Ovary (tissue), 9 donors: ENCODE results near the gene SBF2. TPM values are rescaled to one million over a fixed set of nuclear protein-coding genes. Genes with fewer than 3 reads are reported as not detected.

Experiments used
- DNase-seq, 5 donors: peaks; one replicate each; pipeline ENCODE4 v3.0.0-alpha.2; 2019 to 2020
- H3K27ac ChIP-seq, 2 donors: fragments of 200-600 bp; one replicate each; pipeline versions ENCODE4 v1.5.1 to v1.8.0; 2019 to 2022
- H3K27me3 ChIP-seq: fragments of 200-600 bp; one replicate; pipeline ENCODE4 v1.8.0; 2022
- H3K36me3 ChIP-seq: fragments of 200-600 bp; sonication (generic); one replicate; pipeline ENCODE4 v1.5.1; 2019
- H3K4me1 ChIP-seq: one replicate; pipeline ENCODE4 v1.8.1; 2013; ENCODE audit warnings: mild to moderate bottlenecking, moderate library complexity; ENCODE audit not compliant: insufficient read depth
- H3K4me3 ChIP-seq: fragments of 200-600 bp; sonication (generic); one replicate; pipeline ENCODE4 v1.5.1; 2017
- H3K9me3 ChIP-seq, 2 donors: fragments of 200-600 bp in 1 of 2; sonication (generic) in 1 of 2; one replicate each; pipeline versions ENCODE4 v1.5.1 to v1.8.1; 2013 to 2019; ENCODE audit warnings: mild to moderate bottlenecking in 1 of 2, moderate library complexity in 1 of 2
- CTCF ChIP-seq, 3 donors: fragments of 450-650 bp in 2 of 3; fragments of 200-600 bp in 1 of 3; IDR thresholded peaks; one replicate each; pipeline versions ENCODE4 v1.5.1 to v1.8.0; 2016 to 2022; ENCODE audit warnings: antibody characterized with exemption in 3 of 3, mild to moderate bottlenecking in 1 of 3
- EP300 ChIP-seq: sonication (generic); formaldehyde crosslinking; IDR thresholded peaks from one replicate; pipeline ENCODE4 v1.6.1; 2017; ENCODE audit warnings: antibody characterized with exemption
- POLR2A ChIP-seq: fragments of 450-650 bp; IDR thresholded peaks from one replicate; pipeline ENCODE4 v1.6.1; 2017; ENCODE audit warnings: antibody characterized with exemption, mild to moderate bottlenecking, moderate library complexity
- WGBS, 3 donors: extraction: QIAGEN DNeasy Blood & Tissue Kit in 1 of 3; methylation state at CpG; one replicate each; pipeline versions ENCODE4 v1.1.5 to v1.1.7; 2013 to 2017; 5-methylcytosine and 5-hydroxymethylcytosine counted together
- intact Hi-C, 4 donors: fragments of 100-400 bp; cut with DNase I; formaldehyde crosslinking; loops; one replicate each; pipeline versions ENCODE4 v1.11.0 to v1.15.1; 2022 to 2023
- polyA plus RNA-seq, 2 donors: library from polyadenylated mRNA; stranded (reverse); fragments of 200-250 nt in 1 of 2; fragments of 350-450 nt in 1 of 2; fragmentation: Illumina TruSeq in 1 of 2; extraction: RNeasy Lipid Tissue Mini Kit (QIAGEN cat#74804) in 1 of 2; gene quantifications; one replicate each; pipeline ENCODE4 v1.2.3, GENCODE V29; 2013 to 2014
- total RNA-seq, 7 donors: library from RNA; depleted of rRNA in 2 of 7; stranded (reverse); fragments of >200 nt in 2 of 7; fragmentation: NEBNext Ultra II Directional in 3 of 7; extraction: Animal tissue kit (Norgen Biotek cat#: 25700) in 3 of 7; gene quantifications; one replicate each; pipeline versions ENCODE4 v1.1.0 to v1.2.4, GENCODE V29; 2016 to 2023
- donor health status: DM: no; HTN: no; CAD: no; lungs with moderate emphysema.
- donor health status: DM: no; HTN: no; CAD: no.
- donor health status: Bipolar disorder and iron deficiency.
- donor health status: DM: yes; HTN: yes; CAD: no.
- donor health status: DM: no; HTN: no; CAD: no.
- donor health status: DM: yes; HTN: yes; CAD: no.

SBF2 gene
- total and polyA plus RNA-seq, 9 donors, result 27.4 to 77.5 (median 50.8) TPM

- no peak for DNase-seq
- no peaks in the 10 kb centered on the region for H3K36me3 ChIP-seq
Observed at GRCh38 chr11:9895006-9895405, 399.0 kb downstream of the SBF2 start.

GRCh38 chr11:9893474-9893873, 400.5 kb downstream of the SBF2 start:
- no peak for DNase-seq
- Histone ChIP-seq H3K4me3 (no peak overlapping the region), H3K27ac (no peak overlapping the region), H3K36me3 (no peaks in the 10 kb centered on the region), H3K4me1 (no peaks in the 10 kb centered on the region), H3K27me3 (no peaks in the 10 kb centered on the region), H3K9me3 (no peaks in the 10 kb centered on the region)
- TF ChIP-seq EP300, result no peak
- no peak for TF ChIP-seq CTCF (IDR thresholded peaks at IDR 0.05)
- TF ChIP-seq POLR2A, result no peak
- 74 to 82% (median 75%) methylated on average over 2 of the region's 2 CpGs for WGBS, 3 donors
- intact Hi-C loops, result no loop called here

More at GRCh38 chr11:9895006-9895405, 399.0 kb downstream of the SBF2 start:
- Histone ChIP-seq H3K27ac (no peak overlapping the region), H3K9me3 (no peaks in the 10 kb centered on the region), H3K4me3 (no peak overlapping the region), H3K27me3 (no peaks in the 10 kb centered on the region), H3K4me1 (no peaks in the 10 kb centered on the region)
- intact Hi-C loops, result no loop called here
- TF ChIP-seq POLR2A, result no peak
- TF ChIP-seq EP300, result no peak
- no peak for TF ChIP-seq CTCF (IDR thresholded peaks at IDR 0.05)
- 52 to 58% (median 53%) methylated on average over 1 of the region's 1 CpG for WGBS, 3 donors

GRCh38 chr11:9888938-9889337, 405.1 kb downstream of the SBF2 start:
- TF ChIP-seq EP300 (no peak), CTCF (IDR thresholded peaks at IDR 0.05) (no peak), POLR2A (no peak)
- intact Hi-C loops, result no loop called here
- Histone ChIP-seq H3K27me3 (no peaks in the 10 kb centered on the region), H3K27ac (no peak overlapping the region), H3K4me1 (no peaks in the 10 kb centered on the region), H3K36me3 (no peaks in the 10 kb centered on the region), H3K4me3 (no peak overlapping the region), H3K9me3 (no peaks in the 10 kb centered on the region)
- 86 to 94% (median 90%) methylated on average over 1 of the region's 1 CpG for WGBS, 3 donors
- no peak for DNase-seq

GRCh38 chr11:9887472-9887871, 406.5 kb downstream of the SBF2 start:
- no peak for TF ChIP-seq POLR2A
- no peak for TF ChIP-seq CTCF (IDR thresholded peaks at IDR 0.05)
- TF ChIP-seq EP300, result no peak
- H3K27ac ChIP-seq, result no peak overlapping the region
- H3K9me3 ChIP-seq, result no peaks in the 10 kb centered on the region
- intact Hi-C loops, result no loop called here
- DNase-seq, result no peak
- H3K4me1 ChIP-seq, result no peaks in the 10 kb centered on the region
- H3K4me3 ChIP-seq, result no peak overlapping the region
- 38 to 54% (median 45%) methylated on average over 2 of the region's 2 CpGs for WGBS, 3 donors
- no peaks in the 10 kb centered on the region for H3K27me3 ChIP-seq
- no peaks in the 10 kb centered on the region for H3K36me3 ChIP-seq
